ENCODE data around the gene CNNM2. TPM values are rescaled to one million over a fixed set of nuclear protein-coding genes. Genes with fewer than 3 reads are reported as not detected.

The CNNM2 gene
- polyA plus RNA-seq, 1 of the 3 experiments (the other 2 are of a cell fraction), result 4.0 TPM

GRCh38 chr10:102964713-102965112, 46.6 kb downstream of the CNNM2 start:
- ChIA-PET POLR2A (no interaction called here), CTCF (interaction anchor here (4.0 kb wide), 1 partner anchor 47 kb away, joined by 15 read pairs; the partner anchor contains the start of gene CNNM2)
- H3K9ac ChIP-seq, result no peak overlapping the region
- H3K79me2 ChIP-seq (ENCODE audit: insufficient read depth), result no peaks in the 10 kb centered on the region
- TF ChIP-seq NRF1 (IDR thresholded peaks at IDR 0.05; ENCODE audit: low read depth, low read length), result no peak
- no peak for TF ChIP-seq EZH2phosphoT487 (IDR thresholded peaks at IDR 0.05; ENCODE audit: borderline replicate concordance, low read depth)
- no peak for TF ChIP-seq MXI1 (IDR thresholded peaks at IDR 0.05; ENCODE audit: low read depth, low read length)
- TF ChIP-seq IRF3 (IDR thresholded peaks at IDR 0.05; ENCODE audit: low read depth, low read length), result no peak
- no peak for TF ChIP-seq PBX3 (IDR thresholded peaks at IDR 0.05)
- no peak for TF ChIP-seq FOXM1 (IDR thresholded peaks at IDR 0.05; ENCODE audit: low read depth)
- no peak for TF ChIP-seq TAF1 (IDR thresholded peaks at IDR 0.05; ENCODE audit: borderline replicate concordance, low read depth, low read length)
- no peaks in the 10 kb centered on the region for H4K20me1 ChIP-seq (ENCODE audit: insufficient read depth)
- no peaks in the 10 kb centered on the region for H3K9me3 ChIP-seq
- DNase-seq, result no peak
- 93% methylated on average over 8 of the region's 8 CpGs for WGBS (ENCODE audit: low lambda C conversion rate)
- H3K4me3 ChIP-seq (ENCODE audit: low read depth in 2 of 2, low read length in 1 of 2), result no peak overlapping the region
- H3K27me3 ChIP-seq (ENCODE audit: insufficient read depth), result no peaks in the 10 kb centered on the region
- H3K4me2 ChIP-seq, result no peak overlapping the region
- H3K4me1 ChIP-seq (ENCODE audit: control insufficient read depth in 1 of 2, insufficient read depth in 2 of 2, low read depth in 1 of 2, low read length in 1 of 2), result peaks cover 7 to 17% of the 10 kb centered on the region in 2 experiments; a peak in 2 of 4 replicates
- no peak overlapping the region for H2AFZ ChIP-seq (ENCODE audit: low read depth)
- H3K36me3 ChIP-seq (replicated peaks in 1 of 2; ENCODE audit: control insufficient read depth in 1 of 2, insufficient read depth in 2 of 2, low read length in 1 of 2), result no peaks in the 10 kb centered on the region
- peak overlapping the region in 1 of 2 experiments; percentile 83; a peak in 1 of 4 replicates for H3K27ac ChIP-seq (ENCODE audit: low read depth in 2 of 2, low read length in 1 of 2)
- no peaks in the 10 kb centered on the region for H3F3A ChIP-seq (replicated peaks; ENCODE audit: insufficient read depth)
- no peaks in the 10 kb centered on the region for H3K9me2 ChIP-seq

GRCh38 chr10:102965311-102965851, 47.3 kb downstream of the CNNM2 start:
- H3K4me1 ChIP-seq (ENCODE audit: control insufficient read depth in 1 of 2, insufficient read depth in 2 of 2, low read depth in 1 of 2, low read length in 1 of 2), result peaks cover 7 to 17% of the 10 kb centered on the region in 2 experiments; a peak in 2 of 4 replicates
- H2AFZ ChIP-seq (ENCODE audit: low read depth), result no peak overlapping the region
- POLR2A ChIA-PET, result no interaction called here
- no peak overlapping the region for H3K9ac ChIP-seq
- H3K27ac ChIP-seq (ENCODE audit: low read depth in 2 of 2, low read length in 1 of 2), result no peak overlapping the region
- H3F3A ChIP-seq (replicated peaks; ENCODE audit: insufficient read depth), result no peaks in the 10 kb centered on the region
- DNase-seq, result no peak
- H3K79me2 ChIP-seq (ENCODE audit: insufficient read depth), result no peaks in the 10 kb centered on the region
- H3K27me3 ChIP-seq (ENCODE audit: insufficient read depth), result no peaks in the 10 kb centered on the region
- no peaks in the 10 kb centered on the region for H3K9me3 ChIP-seq
- no peaks in the 10 kb centered on the region for H3K9me2 ChIP-seq
- no peaks in the 10 kb centered on the region for H4K20me1 ChIP-seq (ENCODE audit: insufficient read depth)
- no peak overlapping the region for H3K4me3 ChIP-seq (ENCODE audit: low read depth in 2 of 2, low read length in 1 of 2)
- CTCF ChIA-PET, result interaction anchor here (1.3 to 4.0 kb wide), 3 partner anchors 15 to 48 kb away, joined by 4 to 15 read pairs (median 4); partner anchors contain the start of gene CNNM2
- H3K36me3 ChIP-seq (replicated peaks in 1 of 2; ENCODE audit: control insufficient read depth in 1 of 2, insufficient read depth in 2 of 2, low read length in 1 of 2), result no peaks in the 10 kb centered on the region
- no peak overlapping the region for H3K4me2 ChIP-seq
- 82% methylated on average over 7 of the region's 7 CpGs for WGBS (ENCODE audit: low lambda C conversion rate)
- TF ChIP-seq NFIC (IDR thresholded peaks at IDR 0.05; ENCODE audit: borderline replicate concordance) (no peak), MAX (IDR thresholded peaks at IDR 0.05; ENCODE audit: low read depth) (no peak), CTCF (IDR thresholded peaks at IDR 0.05) (no peak), FOSL2 (IDR thresholded peaks at IDR 0.05; ENCODE audit: borderline replicate concordance, low read depth) (no peak), CHD2 (IDR thresholded peaks at IDR 0.05; ENCODE audit: low read length, partially characterized antibody) (no peak), IRF3 (IDR thresholded peaks at IDR 0.05; ENCODE audit: low read depth, low read length) (no peak), NRF1 (IDR thresholded peaks at IDR 0.05; ENCODE audit: low read depth, low read length) (no peak), TAF1 (IDR thresholded peaks at IDR 0.05; ENCODE audit: borderline replicate concordance, low read depth, low read length) (no peak), MXI1 (IDR thresholded peaks at IDR 0.05; ENCODE audit: low read depth, low read length) (no peak), FOXJ3 (CRISPR knock-in tag; IDR thresholded peaks at IDR 0.05) (no peak), JUND (IDR thresholded peaks at IDR 0.05) (no peak), EP300 (IDR thresholded peaks at IDR 0.05; ENCODE audit: borderline replicate concordance in 1 of 2, low read depth in 1 of 2, low read length in 1 of 2) (no peak), GATA2 (CRISPR knock-in tag; IDR thresholded peaks at IDR 0.05) (no peak), PBX3 (IDR thresholded peaks at IDR 0.05) (no peak), RFX5 (IDR thresholded peaks at IDR 0.05; ENCODE audit: low read length) (no peak), FOXM1 (IDR thresholded peaks at IDR 0.05; ENCODE audit: low read depth) (no peak), MEF2A (IDR thresholded peaks at IDR 0.05; ENCODE audit: borderline replicate concordance, low read depth) (no peak), RAD21 (IDR thresholded peaks at IDR 0.05; ENCODE audit: low read length) (no peak), EZH2phosphoT487 (IDR thresholded peaks at IDR 0.05; ENCODE audit: borderline replicate concordance, low read depth) (no peak)

Measured in SK-N-SH (cell line).